GM12801 (cell line): ENCODE results near the gene DLG2.

Experiments
- TF ChIP-seq, protein P1 (sequence below): IDR thresholded peaks from one replicate; pipeline ENCODE4 v1.5.1; 2011; ENCODE audit warnings: control low read depth; ENCODE audit not compliant: insufficient read length; ENCODE audit errors: extremely low read depth

The DLG2 gene

DNA sequence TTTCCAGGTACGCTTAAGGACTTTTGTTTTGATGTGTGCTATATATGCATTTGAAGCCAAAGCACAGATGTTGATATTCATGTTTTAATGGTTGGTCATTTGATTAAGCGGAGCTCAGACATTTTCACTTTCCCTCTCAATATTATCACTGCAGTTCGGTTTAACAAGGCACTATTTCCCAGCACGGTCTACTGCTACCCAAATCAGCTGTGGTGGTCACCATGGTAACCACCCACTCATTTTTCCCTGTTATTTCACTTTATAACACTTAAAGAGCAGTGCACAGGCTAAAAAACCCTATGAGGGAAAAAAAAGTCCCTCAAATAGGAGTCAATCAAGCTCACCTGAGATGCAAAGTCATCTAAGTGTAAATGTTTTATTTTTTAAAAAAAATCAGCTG lies 1901.4 kb downstream of the DLG2 start:
- TF ChIP-seq, protein P1, sequence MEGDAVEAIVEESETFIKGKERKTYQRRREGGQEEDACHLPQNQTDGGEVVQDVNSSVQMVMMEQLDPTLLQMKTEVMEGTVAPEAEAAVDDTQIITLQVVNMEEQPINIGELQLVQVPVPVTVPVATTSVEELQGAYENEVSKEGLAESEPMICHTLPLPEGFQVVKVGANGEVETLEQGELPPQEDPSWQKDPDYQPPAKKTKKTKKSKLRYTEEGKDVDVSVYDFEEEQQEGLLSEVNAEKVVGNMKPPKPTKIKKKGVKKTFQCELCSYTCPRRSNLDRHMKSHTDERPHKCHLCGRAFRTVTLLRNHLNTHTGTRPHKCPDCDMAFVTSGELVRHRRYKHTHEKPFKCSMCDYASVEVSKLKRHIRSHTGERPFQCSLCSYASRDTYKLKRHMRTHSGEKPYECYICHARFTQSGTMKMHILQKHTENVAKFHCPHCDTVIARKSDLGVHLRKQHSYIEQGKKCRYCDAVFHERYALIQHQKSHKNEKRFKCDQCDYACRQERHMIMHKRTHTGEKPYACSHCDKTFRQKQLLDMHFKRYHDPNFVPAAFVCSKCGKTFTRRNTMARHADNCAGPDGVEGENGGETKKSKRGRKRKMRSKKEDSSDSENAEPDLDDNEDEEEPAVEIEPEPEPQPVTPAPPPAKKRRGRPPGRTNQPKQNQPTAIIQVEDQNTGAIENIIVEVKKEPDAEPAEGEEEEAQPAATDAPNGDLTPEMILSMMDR, result no peak

DNA sequence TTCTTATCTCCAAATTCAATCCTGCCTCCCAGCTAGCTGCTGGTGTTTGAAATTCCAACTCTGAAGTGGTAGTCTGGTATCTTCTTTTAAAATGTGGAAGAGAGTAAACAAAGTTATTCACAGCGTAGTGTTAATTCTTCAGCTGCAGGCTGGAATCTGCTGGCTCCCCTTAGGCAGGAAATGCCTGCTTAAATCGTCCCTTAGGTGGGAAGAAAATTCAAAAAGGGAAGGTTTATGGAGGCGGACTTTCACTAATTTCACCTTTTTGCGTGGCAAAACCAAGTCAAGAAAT lies 1901.9 kb downstream of the DLG2 start:
- TF ChIP-seq, protein P1, result no peak

- TF ChIP-seq, protein P1, result no peak
Measured at GRCh38 chr11:83723999-83724398, 1903.1 kb downstream of the DLG2 start.

DNA sequence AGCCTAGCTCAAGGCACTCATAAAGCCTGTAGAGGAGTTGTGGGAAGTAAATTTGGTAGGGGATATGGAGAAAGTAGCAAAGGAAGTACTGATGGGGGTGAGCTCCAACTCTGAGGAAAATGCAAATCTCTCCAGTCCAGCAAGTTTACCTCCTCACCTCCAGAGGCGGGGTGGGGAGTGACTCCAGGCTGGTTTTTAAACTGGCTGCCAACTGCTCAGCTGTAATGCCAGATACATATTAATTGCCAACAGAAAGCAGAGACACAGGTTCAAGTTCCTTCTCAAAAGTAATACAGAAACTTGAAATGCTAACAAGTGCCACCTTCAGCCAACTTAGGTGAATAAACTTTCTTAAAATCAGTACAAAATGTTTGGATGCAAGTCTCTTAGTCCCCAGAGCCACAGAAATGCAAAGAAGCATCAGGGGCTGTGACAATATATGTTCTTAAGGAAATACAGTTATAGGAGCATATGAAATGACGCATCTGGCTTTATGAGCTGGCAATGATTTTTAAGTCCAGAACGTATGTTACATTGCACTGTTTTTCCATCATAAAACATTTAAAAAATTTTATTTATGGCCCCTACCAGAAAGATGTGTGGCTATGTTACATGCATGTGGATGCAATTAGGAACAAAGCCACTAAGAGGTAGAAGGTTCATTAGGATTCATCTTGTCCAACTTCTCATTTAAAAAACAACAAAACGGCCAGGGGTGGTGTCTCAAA lies 1904.6 kb downstream of the DLG2 start:
- TF ChIP-seq, protein P1, result no peak

- TF ChIP-seq, protein P1, result no peak
Measured at GRCh38 chr11:83721263-83721662, 1905.9 kb downstream of the DLG2 start.

DNA sequence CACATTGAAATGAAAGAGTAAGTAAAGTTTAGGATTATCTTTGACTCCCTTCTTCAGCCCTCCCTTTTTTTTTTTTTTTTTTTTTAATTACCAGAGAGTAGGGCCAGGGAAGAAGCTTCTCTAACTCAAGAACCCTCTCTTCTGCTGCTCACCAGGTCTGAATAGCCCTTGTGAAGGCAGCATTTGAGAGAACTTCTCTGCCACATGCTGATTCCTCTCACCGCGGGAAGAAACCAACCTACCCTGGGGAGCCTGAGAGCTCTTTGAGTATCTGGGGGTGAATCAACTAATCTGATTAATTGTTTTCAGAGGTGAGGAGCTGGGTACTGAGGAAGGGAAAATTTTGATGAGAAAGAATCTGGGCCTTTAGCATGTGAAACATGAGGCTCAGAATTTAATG lies 1906.5 kb downstream of the DLG2 start:
- TF ChIP-seq, protein P1, result no peak

GRCh38 chr11:83717537-83717936 lies 1909.6 kb downstream of the DLG2 start:
- TF ChIP-seq, protein P1, result no peak

- TF ChIP-seq, protein P1, result no peak
Measured at GRCh38 chr11:83715927-83716535, 1911.1 kb downstream of the DLG2 start.
